ENCODE results near the gene ARL1.

DNA sequence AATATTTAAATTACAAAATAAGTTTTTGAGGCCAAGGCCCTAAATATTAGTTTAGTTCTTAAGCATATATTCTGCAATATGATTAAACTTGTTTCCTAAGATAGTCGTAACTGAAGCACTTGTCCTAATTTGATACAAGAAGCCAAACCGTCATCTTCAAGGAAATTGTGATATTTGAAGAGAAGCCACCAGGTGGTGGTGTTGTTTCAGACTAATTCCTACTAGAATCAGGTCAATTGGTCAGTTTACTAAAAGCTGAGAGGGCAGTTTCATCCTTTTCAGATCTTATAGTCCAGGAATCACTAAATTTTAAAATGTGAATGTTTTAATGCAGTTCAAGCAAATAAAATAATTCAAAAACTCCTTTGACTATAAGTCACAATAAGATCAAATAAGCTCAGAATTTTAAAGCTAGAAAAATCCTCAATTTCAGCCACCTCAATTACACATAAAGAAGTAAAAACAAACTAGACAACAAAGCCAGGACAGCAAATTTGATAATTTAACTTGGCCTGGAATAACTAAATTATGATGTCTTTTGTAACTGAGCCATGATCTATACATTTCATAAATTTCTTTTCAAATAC, 7.1 kb upstream of the ARL1 start:
- TF ChIP-seq, protein P1, sequence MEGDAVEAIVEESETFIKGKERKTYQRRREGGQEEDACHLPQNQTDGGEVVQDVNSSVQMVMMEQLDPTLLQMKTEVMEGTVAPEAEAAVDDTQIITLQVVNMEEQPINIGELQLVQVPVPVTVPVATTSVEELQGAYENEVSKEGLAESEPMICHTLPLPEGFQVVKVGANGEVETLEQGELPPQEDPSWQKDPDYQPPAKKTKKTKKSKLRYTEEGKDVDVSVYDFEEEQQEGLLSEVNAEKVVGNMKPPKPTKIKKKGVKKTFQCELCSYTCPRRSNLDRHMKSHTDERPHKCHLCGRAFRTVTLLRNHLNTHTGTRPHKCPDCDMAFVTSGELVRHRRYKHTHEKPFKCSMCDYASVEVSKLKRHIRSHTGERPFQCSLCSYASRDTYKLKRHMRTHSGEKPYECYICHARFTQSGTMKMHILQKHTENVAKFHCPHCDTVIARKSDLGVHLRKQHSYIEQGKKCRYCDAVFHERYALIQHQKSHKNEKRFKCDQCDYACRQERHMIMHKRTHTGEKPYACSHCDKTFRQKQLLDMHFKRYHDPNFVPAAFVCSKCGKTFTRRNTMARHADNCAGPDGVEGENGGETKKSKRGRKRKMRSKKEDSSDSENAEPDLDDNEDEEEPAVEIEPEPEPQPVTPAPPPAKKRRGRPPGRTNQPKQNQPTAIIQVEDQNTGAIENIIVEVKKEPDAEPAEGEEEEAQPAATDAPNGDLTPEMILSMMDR (IDR thresholded peaks at IDR 0.05; ENCODE audit: insufficient read depth, low read length), result no peak
- TF ChIP-seq REST (IDR thresholded peaks at IDR 0.05; ENCODE audit: insufficient replicate concordance, low read depth), result no peak

Measured in HL-60 (cell line).